ENCODE measurements around the gene LY6G5B.

The LY6G5B gene

GRCh38 chr6:31718265-31718664, 48.5 kb downstream of the LY6G5B start:
- no peak for DNase-seq

- no peak for DNase-seq
Observed at GRCh38 chr6:31719001-31719400, 49.2 kb downstream of the LY6G5B start.

GRCh38 chr6:31720196-31720770, 50.5 kb downstream of the LY6G5B start:
- DNase-seq: no peak

GRCh38 chr6:31721351-31722020, 51.7 kb downstream of the LY6G5B start, which contains the start of gene LY6G6C:
Gene LY6G6C, minus strand, starts transcription at chr6:31721746. Its CDS starts 67 bp downstream, at chr6:31721679.
- DNase-seq: no peak

- DNase-seq: no peak
Observed at GRCh38 chr6:31722173-31722572, 52.4 kb downstream of the LY6G5B start.

Measured in 8988T (cell line).